ENCODE results near the gene GOLGA1.

DNA sequence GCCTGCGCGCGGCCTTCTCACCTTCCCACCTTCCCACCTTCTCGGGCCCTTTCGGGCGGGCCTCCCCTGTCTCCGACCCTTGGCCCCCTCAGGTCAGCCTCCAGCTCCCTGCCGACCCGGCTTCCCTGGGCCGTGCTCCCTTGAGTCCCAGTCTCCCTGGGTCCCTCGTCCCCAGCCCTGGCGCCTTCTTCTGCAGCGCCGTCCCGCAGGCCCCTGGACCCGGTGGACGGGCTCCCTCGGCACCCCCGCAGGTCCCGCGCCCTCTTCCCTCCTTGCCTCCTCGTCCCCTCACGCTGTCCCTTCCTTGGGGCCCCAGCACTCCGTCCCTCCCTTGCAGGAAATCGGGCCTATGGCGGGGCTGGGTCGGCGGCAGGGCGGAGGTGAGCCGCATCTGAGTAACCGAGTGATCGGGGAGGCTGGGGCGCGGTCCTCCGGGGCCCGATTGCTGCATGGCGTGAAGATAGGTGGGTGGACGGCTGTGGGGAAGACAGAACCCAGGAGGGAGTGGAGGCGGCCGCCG is 71.4 kb downstream of the GOLGA1 start:
- TF ChIP-seq CEBPB (IDR thresholded peaks at IDR 0.05; ENCODE audit: borderline replicate concordance in 1 of 2, low read depth in 2 of 2, low read length in 2 of 2) = no peak
- no peak for TF ChIP-seq SPI1 (IDR thresholded peaks at IDR 0.05; ENCODE audit: borderline replicate concordance, insufficient read depth, low read depth, low read length)
- TF ChIP-seq BMI1 (IDR thresholded peaks at IDR 0.05; ENCODE audit: borderline replicate concordance) = no peak
- no peak for TF ChIP-seq POLR2AphosphoS5 (IDR thresholded peaks at IDR 0.05; ENCODE audit: low read length)
- no peak for TF ChIP-seq EZH2 (IDR thresholded peaks at IDR 0.05; ENCODE audit: borderline replicate concordance, control insufficient read depth, low read depth, low read length)
